BE2C (cell line): ENCODE results near the gene PGA4.
"Not testable (repeated sequence)": the region's sequence is repeated elsewhere in the genome, so short reads cannot be mapped to it uniquely, and the experiment has no call there.

Experiments used
- DNase-seq: peaks from one replicate; pipeline ENCODE4 v3.0.0-alpha.2; 2020
- H3K27me3 ChIP-seq: fragments of 250-450 bp; sonication (Bioruptor Pico); 2 replicates; pipeline ENCODE4 v1.5.1; 2020; ENCODE audit warnings: mild to moderate bottlenecking
- H3K36me3 ChIP-seq: fragments of 250-450 bp; sonication (Bioruptor Pico); 2 replicates; pipeline ENCODE4 v1.5.1; 2020; ENCODE audit warnings: mild to moderate bottlenecking
- H3K4me1 ChIP-seq: fragments of 250-450 bp; sonication (Bioruptor Pico); 2 replicates; pipeline ENCODE4 v1.5.1; 2020
- H3K4me3 ChIP-seq: 2 replicates; pipeline ENCODE4 v1.5.1; 2011; ENCODE audit warnings: low read depth, low read length
- H3K9me3 ChIP-seq: fragments of 250-450 bp; sonication (Bioruptor Pico); 2 replicates; pipeline ENCODE4 v1.5.1; 2020
- CTCF ChIP-seq: IDR thresholded peaks from 2 replicates; pipeline ENCODE4 v1.5.1; 2012; ENCODE audit warnings: mild to moderate bottlenecking, low read depth, low read length

The PGA4 gene

GRCh38 chr11:61241526-61241925, 19.4 kb downstream of the PGA4 start:
- H3K36me3 ChIP-seq, H3K4me3 ChIP-seq, H3K4me1 ChIP-seq, H3K27me3 ChIP-seq, H3K9me3 ChIP-seq, DNase-seq: not testable (repeated sequence)

- not testable (repeated sequence) for DNase-seq, H3K9me3 ChIP-seq, H3K36me3 ChIP-seq, H3K4me1 ChIP-seq, H3K27me3 ChIP-seq, H3K4me3 ChIP-seq
Measured at GRCh38 chr11:61245284-61245964, 23.3 kb downstream of the PGA4 start.

- not testable (repeated sequence) for DNase-seq, H3K27me3 ChIP-seq, H3K9me3 ChIP-seq, H3K36me3 ChIP-seq, H3K4me1 ChIP-seq, H3K4me3 ChIP-seq
Measured at GRCh38 chr11:61248071-61248470, 25.9 kb downstream of the PGA4 start.

- not testable (repeated sequence) for H3K9me3 ChIP-seq, DNase-seq, H3K27me3 ChIP-seq, H3K4me3 ChIP-seq, H3K36me3 ChIP-seq, H3K4me1 ChIP-seq
Measured at GRCh38 chr11:61249201-61249600, 27.1 kb downstream of the PGA4 start.

- H3K4me1 ChIP-seq, result not testable (repeated sequence)
- peak; percentile 49 for DNase-seq
Measured at GRCh38 chr11:61250796-61251765, 28.9 kb downstream of the PGA4 start.

GRCh38 chr11:61252332-61252731, 30.2 kb downstream of the PGA4 start:
- not testable (repeated sequence) for H3K4me3 ChIP-seq, H3K36me3 ChIP-seq, DNase-seq, H3K4me1 ChIP-seq, H3K27me3 ChIP-seq, H3K9me3 ChIP-seq

More at GRCh38 chr11:61250796-61251765, 28.9 kb downstream of the PGA4 start:
- not testable (repeated sequence) for H3K27me3 ChIP-seq, H3K9me3 ChIP-seq, H3K36me3 ChIP-seq, H3K4me3 ChIP-seq

- no peak overlapping the region for H3K4me3 ChIP-seq
- H3K27me3 ChIP-seq, result no peaks in the 10 kb centered on the region
- H3K36me3 ChIP-seq, result no peaks in the 10 kb centered on the region
- no peaks in the 10 kb centered on the region for H3K9me3 ChIP-seq
- no peaks in the 10 kb centered on the region for H3K4me1 ChIP-seq
- peak; percentile 75 for TF ChIP-seq CTCF
- peak; percentile 62 for DNase-seq
Measured at GRCh38 chr11:61254403-61255025, 32.4 kb downstream of the PGA4 start.

- Histone ChIP-seq H3K4me3 (no peak overlapping the region), H3K27me3 (no peaks in the 10 kb centered on the region), H3K36me3 (no peaks in the 10 kb centered on the region), H3K9me3 (no peaks in the 10 kb centered on the region), H3K4me1 (no peaks in the 10 kb centered on the region)
- no peak for DNase-seq
- no peak for TF ChIP-seq CTCF
Measured at GRCh38 chr11:61256710-61257482, 34.7 kb downstream of the PGA4 start.
